SK-N-SH (cell line): ENCODE results near the gene PARVG. TPM values are rescaled to one million over a fixed set of nuclear protein-coding genes. Genes with fewer than 3 reads are reported as not detected.

Experiments
- CTCF ChIA-PET: fragments of 300-600, 350-600 bp; formaldehyde crosslinking; extraction: SDS; loops from one replicate; lab custom pipeline; 2021; lab: Yijun Ruan, JAX
- POLR2A ChIA-PET: fragments of 350-600 bp; sonication (Branson Sonifier 250); formaldehyde crosslinking; extraction: SDS; loops from one replicate; lab custom pipeline; 2020; ENCODE audit warnings: antibody characterized with exemption, inconsistent platforms; lab: Yijun Ruan, JAX
- DNase-seq: peaks from one replicate; pipeline ENCODE4 v3.0.0; 2012
- H2AFZ ChIP-seq: fragments of 200-600 bp; sonication (generic); 2 replicates; pipeline ENCODE4 v1.8.1; 2016; ENCODE audit warnings: antibody characterized with exemption, mild to moderate bottlenecking, low read depth
- H3F3A ChIP-seq: fragments of 200-600 bp; sonication (generic); replicated peaks from 2 replicates; pipeline ENCODE3; 2016; ENCODE audit warnings: antibody characterized with exemption, mild to moderate bottlenecking; ENCODE audit not compliant: insufficient read depth
- H3K27ac ChIP-seq, 2 experiments: fragments of 200-500 bp in 1 of 2; fragments of 200-600 bp in 1 of 2; sonication (Bioruptor generic) in 1 of 2; sonication (generic), shearing (Covaris generic) in 1 of 2; 2 replicates each; pipeline versions ENCODE4 v1.5.1 to v1.6.1; 2014 to 2016; ENCODE audit warnings: low read depth in 2 of 2, inconsistent platforms in 1 of 2, low read length in 1 of 2, mild to moderate bottlenecking in 1 of 2, mixed read lengths in 1 of 2
- H3K27me3 ChIP-seq: fragments of 200-600 bp; sonication (generic), shearing (Covaris generic); 2 replicates; pipeline ENCODE4 v1.6.1; 2016; ENCODE audit warnings: mixed run types; ENCODE audit not compliant: insufficient read depth
- H3K36me3 ChIP-seq, 2 experiments: fragments of 200-500 bp in 1 of 2; fragments of 200-600 bp in 1 of 2; sonication (Bioruptor generic) in 1 of 2; sonication (generic) in 1 of 2; replicated peaks in 1 of 2; 2 replicates each; pipeline versions ENCODE3 to v1.5.1; 2014 to 2016; ENCODE audit warnings: low read length in 1 of 2, mild to moderate bottlenecking in 1 of 2; ENCODE audit not compliant: insufficient read depth in 2 of 2, control insufficient read depth in 1 of 2
- H3K4me1 ChIP-seq, 2 experiments: fragments of 200-500 bp in 1 of 2; fragments of 200-600 bp in 1 of 2; sonication (Bioruptor generic) in 1 of 2; sonication (generic), shearing (Covaris generic) in 1 of 2; 2 replicates each; pipeline versions ENCODE4 v1.5.1 to v1.6.1; 2014 to 2016; ENCODE audit warnings: low read depth in 1 of 2, low read length in 1 of 2, mixed run types in 1 of 2; ENCODE audit not compliant: insufficient read depth in 2 of 2, control insufficient read depth in 1 of 2
- H3K4me2 ChIP-seq: fragments of 200-600 bp; sonication (generic), shearing (Covaris generic); 2 replicates; pipeline ENCODE4 v1.6.1; 2017; ENCODE audit warnings: mixed run types
- H3K4me3 ChIP-seq, 2 experiments: fragments of 200-500 bp in 1 of 2; fragments of 200-600 bp in 1 of 2; sonication (Bioruptor generic) in 1 of 2; sonication (generic), shearing (Covaris generic) in 1 of 2; 2 replicates each; pipeline versions ENCODE4 v1.5.1 to v1.8.1; 2014 to 2016; ENCODE audit warnings: low read depth in 2 of 2, inconsistent platforms in 1 of 2, low read length in 1 of 2, mild to moderate bottlenecking in 1 of 2, mixed read lengths in 1 of 2, moderate library complexity in 1 of 2
- H3K79me2 ChIP-seq: fragments of 200-600 bp; sonication (generic); 2 replicates; pipeline ENCODE4 v1.8.1; 2017; ENCODE audit warnings: mild to moderate bottlenecking; ENCODE audit not compliant: insufficient read depth
- H3K9ac ChIP-seq: fragments of 200-600 bp; sonication (generic); 2 replicates; pipeline ENCODE4 v1.6.1; 2017; ENCODE audit warnings: mixed run types
- H3K9me2 ChIP-seq: fragments of 200-600 bp; sonication (generic); 2 replicates; pipeline ENCODE4 v1.6.1; 2017; ENCODE audit warnings: mixed run types
- H3K9me3 ChIP-seq: fragments of 200-600 bp; sonication (generic); 2 replicates; pipeline ENCODE4 v1.6.1; 2017; ENCODE audit warnings: mixed run types, mild to moderate bottlenecking, moderate library complexity
- H4K20me1 ChIP-seq: fragments of 200-600 bp; sonication (generic); 2 replicates; pipeline ENCODE4 v1.6.1; 2017; ENCODE audit warnings: mild to moderate bottlenecking, mixed run types; ENCODE audit not compliant: insufficient read depth
- FOXJ3 ChIP-seq: sonication (generic); formaldehyde crosslinking; IDR thresholded peaks from 2 replicates; pipeline ENCODE4 v1.5.1; 2020; ENCODE audit warnings: mild to moderate bottlenecking, missing genetic modification reagents
- NFIC ChIP-seq: IDR thresholded peaks from 2 replicates; pipeline ENCODE4 v1.4.0; 2012; ENCODE audit warnings: borderline replicate concordance
- PBX3 ChIP-seq: IDR thresholded peaks from 2 replicates; pipeline ENCODE4; 2012
- REST ChIP-seq: IDR thresholded peaks from 2 replicates; pipeline ENCODE4 v1.6.1; 2012; ENCODE audit warnings: mild to moderate bottlenecking, low read depth, low read length, moderate library complexity
- TCF12 ChIP-seq: IDR thresholded peaks from 2 replicates; pipeline ENCODE4 v1.4.0; 2012
- USF1 ChIP-seq: IDR thresholded peaks from 2 replicates; pipeline ENCODE4 v1.4.0; 2012; ENCODE audit warnings: low read depth, borderline replicate concordance
- WGBS: methylation state at CpG from one replicate; pipeline ENCODE4 v1.1.6; 2017; ENCODE audit warnings: low lambda C conversion rate; 5-methylcytosine and 5-hydroxymethylcytosine counted together
- polyA plus RNA-seq, 3 experiments: library from polyadenylated mRNA; depleted of rRNA; stranded (reverse); fragments of >200 nt; gene quantifications; 2 replicates each; pipeline ENCODE4 v1.2.3, GENCODE V29; 2012
- TF ChIP-seq, protein P1 (sequence below): IDR thresholded peaks from 2 replicates; pipeline ENCODE4 v1.4.0; 2012; ENCODE audit warnings: low read depth

The PARVG gene
- polyA plus RNA-seq, 1 of the 3 experiments (the other 2 are of a cell fraction), result 0.05 TPM

GRCh38 chr22:44225091-44225689, 44.5 kb downstream of the PARVG start:
- 32% methylated on average over 11 of the region's 11 CpGs for WGBS

More at GRCh38 chr22:44225091-44225689, 44.5 kb downstream of the PARVG start:
- no peak for TF ChIP-seq REST
- TF ChIP-seq, protein P1, sequence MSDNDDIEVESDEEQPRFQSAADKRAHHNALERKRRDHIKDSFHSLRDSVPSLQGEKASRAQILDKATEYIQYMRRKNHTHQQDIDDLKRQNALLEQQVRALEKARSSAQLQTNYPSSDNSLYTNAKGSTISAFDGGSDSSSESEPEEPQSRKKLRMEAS, result no peak
- TF ChIP-seq USF1, result no peak
- TF ChIP-seq NFIC, result no peak
- no peak for TF ChIP-seq FOXJ3 (CRISPR knock-in tag)
- no peak for TF ChIP-seq PBX3
- no peak for TF ChIP-seq TCF12
- TF ChIP-seq, all 33 proteins: peak for 0
- no peaks in the 10 kb centered on the region; the same call in 1 of the 2 replicates for H3K9me3 ChIP-seq
- no peak overlapping the region for H3K27ac ChIP-seq
- H3K4me3 ChIP-seq, result no peak overlapping the region
- no peak overlapping the region for H2AFZ ChIP-seq
- no peaks in the 10 kb centered on the region for H3K4me1 ChIP-seq
- no peaks in the 10 kb centered on the region for H3K36me3 ChIP-seq
- H4K20me1 ChIP-seq, result no peaks in the 10 kb centered on the region
- no peaks in the 10 kb centered on the region for H3K79me2 ChIP-seq
- H3K4me2 ChIP-seq, result no peak overlapping the region
- no peak overlapping the region for H3K9ac ChIP-seq
- POLR2A ChIA-PET, result no interaction called here
- no peaks in the 10 kb centered on the region for H3F3A ChIP-seq
- DNase-seq, result no peak
- H3K9me2 ChIP-seq, result no peaks in the 10 kb centered on the region
- no peaks in the 10 kb centered on the region for H3K27me3 ChIP-seq
- CTCF ChIA-PET, result no interaction called here
